Measurements from ENCODE around the gene LRG1.
A peak's percentile ranks its signal among the peaks of the same experiment; 100 is the strongest.

Gene LRG1, protein sequence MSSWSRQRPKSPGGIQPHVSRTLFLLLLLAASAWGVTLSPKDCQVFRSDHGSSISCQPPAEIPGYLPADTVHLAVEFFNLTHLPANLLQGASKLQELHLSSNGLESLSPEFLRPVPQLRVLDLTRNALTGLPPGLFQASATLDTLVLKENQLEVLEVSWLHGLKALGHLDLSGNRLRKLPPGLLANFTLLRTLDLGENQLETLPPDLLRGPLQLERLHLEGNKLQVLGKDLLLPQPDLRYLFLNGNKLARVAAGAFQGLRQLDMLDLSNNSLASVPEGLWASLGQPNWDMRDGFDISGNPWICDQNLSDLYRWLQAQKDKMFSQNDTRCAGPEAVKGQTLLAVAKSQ
- total RNA-seq: 0 reads per million in 4 experiments

DNA sequence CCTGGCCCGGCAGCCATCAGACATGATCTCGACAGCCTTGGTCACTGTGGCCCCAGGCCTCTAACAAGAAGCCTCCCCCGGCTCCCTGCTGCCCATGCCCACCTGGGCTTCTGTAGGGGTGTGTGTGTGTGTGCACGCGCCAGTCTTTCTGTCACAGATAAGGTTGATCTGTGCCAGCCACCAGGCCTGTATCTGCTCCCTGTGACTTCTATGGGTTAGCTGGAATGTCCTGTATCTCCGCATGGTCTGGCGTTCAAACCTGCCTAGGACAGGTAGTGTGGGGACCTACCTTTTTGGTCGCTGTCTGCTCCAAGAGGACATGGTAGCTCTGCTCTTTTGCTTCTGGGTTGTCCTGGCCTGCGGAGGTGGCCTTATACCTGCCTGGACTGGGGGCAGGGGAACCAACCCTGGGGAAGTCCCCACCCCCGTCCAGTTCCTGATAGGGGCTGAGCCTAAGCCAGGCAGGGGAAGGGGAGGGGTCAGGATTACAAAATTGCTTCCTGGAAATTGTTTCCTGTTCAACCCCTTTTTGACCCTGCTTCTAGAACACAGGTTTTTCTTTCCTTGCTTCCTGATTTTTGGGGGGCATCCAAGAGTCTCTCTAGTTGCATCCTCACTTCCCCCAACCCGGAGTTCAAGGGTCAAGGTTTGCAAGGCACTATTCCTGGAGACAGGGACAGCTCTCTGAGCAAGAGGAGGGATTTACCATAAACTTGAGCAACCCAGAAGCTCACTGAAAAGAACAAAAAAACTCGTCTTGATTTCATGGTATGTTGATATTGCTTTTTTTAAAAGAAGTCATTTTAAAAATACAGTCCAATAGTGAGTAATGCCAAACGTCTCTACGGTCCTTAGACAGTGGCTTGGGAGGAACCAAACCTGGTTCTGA lies at the start of gene LRG1:
Gene LRG1, minus strand, starts transcription at position 344 of the 889 bp plus-strand sequence. Its CDS starts 23 bp downstream, at position 321.
- DNase-seq: no peak

DNA sequence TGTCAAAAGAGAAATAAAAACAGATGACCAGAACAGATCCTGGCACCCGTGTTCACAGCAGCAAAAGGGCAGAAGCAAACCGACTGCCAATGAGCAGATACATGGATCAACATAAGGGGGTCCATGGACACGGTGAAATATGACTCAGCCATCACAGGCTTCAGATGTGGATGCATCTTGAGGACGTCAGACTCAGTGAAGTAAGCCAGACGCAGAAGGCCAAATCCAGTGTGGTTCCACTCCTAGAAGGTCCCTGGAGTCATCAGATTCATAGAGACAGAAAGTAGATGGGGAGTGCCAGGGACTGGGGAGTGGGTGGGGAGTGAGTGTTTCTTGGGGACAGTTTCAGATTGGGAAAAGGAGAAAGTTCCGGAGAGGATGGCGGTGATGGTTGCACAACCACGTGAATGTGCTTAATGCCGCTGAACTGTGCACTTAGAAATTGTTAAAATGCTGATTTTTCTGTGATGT lies 48.5 kb upstream of the LRG1 start:
- DNase-seq: no peak

DNA sequence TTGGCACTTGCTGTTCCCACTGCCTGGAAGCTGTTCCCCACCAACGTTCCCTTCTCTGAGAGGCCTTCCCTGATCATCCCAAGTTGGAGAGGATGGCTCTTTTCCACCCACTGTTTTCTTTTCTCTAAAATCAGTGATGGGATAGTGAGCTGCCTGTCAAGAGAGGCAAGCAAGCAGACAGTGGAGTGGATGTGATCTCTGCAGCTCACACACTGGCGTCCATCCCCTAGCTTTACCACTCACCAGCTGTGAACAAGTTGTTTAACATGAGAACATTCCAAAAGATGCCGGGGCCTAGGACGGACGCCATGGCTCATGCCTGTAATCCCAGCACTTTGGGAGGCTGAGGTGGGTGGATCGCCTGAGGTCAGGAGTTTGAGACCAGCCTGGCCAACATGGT lies 47.7 kb upstream of the LRG1 start:
- no peak for DNase-seq

DNA sequence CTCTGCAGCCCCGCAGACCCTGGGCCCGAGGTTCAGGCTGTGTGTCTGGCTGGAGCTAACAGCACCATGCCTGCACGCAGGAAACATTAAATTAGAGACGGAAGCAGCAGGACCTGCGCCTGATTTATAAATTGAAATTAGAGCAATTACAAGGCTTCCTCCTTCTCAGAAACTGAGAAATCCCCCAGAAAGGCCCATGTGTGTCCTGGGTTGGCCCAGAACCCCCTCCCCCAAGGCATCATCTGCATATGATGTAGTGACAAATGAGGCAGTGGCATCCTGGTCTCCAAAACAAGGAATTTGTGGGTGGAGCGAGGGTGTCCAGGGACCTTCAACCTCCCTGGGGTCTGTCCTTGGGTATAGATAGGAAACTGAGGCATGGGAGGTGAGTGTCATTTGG lies 46.9 kb upstream of the LRG1 start:
- no peak for DNase-seq

DNA sequence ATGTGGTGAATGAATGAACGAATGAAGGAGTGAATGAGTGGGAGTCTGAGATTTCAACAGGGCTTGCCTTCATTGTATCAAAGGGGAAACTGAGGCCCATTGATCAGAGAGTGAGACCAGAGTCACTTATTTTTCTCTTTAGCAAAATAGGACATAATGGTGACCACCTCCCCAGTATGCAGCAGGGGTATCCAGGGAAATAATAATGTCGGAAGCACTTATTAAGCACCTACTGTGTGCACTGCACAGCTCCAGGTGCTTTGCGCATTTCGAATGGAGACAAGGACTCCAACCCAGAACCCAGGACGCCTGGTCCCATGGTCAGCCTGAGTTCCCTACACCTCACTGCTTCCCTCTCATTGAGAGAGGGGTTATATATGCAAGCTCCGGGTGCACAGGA lies 46.4 kb upstream of the LRG1 start:
- DNase-seq: no peak

DNA sequence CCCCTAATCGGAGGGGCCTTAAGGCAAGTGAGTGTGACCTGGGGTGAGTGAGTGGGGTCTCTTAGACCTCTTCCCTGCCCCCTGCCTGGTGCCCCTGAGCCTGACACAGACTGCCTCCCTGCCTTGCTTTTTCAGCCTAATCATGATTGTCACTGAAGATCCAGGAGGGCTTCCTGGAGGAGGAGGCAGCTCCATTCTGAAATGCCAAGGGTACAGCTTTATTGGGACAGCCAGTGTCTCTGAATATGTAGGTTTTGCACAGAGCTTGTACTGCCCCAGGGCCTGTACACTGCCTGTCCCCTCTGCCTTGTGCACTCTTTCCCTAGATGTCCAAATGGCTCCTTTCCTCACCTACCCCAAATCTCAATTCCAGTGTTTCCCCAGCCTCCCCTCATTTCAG lies 45.7 kb upstream of the LRG1 start:
- DNase-seq: no peak

DNA sequence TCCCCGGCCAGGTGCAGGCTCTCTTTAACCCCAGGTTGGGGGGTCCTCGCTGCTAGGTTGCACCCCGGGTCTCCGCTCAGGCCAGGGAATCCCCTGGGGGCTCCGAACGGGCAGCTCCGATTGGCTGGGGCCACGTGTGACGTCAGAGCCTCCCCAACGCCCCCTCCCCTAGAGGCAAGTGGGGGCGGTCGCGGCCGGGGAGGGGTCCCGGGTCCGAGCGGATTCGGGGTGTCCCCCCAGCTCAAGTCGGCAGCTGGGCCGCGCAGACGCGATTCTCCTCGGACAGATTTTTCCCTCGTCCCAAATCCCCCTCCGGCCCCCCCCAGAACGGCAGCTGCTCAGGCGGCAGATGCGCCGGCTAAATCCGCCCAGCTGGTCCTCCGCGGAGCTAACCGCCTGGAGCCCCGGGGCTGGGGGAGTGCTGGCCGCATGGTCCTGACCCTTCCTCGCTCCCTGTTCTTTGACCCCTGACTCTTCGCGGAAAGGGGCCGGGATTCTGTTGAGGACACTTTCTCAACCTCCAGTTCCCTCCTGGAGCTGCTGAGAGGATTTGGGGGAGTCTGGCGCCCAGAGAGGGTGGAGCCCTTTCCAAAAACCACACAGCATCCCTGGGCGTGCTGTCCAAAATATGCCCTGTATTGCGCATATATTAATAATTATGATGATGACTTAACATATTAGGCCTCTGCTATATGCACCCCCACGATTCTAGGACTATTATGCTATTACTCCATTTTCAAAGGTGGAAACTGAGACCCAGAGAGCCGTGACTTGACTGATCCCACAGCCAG lies 45.0 kb upstream of the LRG1 start:
- no peak for DNase-seq

DNA sequence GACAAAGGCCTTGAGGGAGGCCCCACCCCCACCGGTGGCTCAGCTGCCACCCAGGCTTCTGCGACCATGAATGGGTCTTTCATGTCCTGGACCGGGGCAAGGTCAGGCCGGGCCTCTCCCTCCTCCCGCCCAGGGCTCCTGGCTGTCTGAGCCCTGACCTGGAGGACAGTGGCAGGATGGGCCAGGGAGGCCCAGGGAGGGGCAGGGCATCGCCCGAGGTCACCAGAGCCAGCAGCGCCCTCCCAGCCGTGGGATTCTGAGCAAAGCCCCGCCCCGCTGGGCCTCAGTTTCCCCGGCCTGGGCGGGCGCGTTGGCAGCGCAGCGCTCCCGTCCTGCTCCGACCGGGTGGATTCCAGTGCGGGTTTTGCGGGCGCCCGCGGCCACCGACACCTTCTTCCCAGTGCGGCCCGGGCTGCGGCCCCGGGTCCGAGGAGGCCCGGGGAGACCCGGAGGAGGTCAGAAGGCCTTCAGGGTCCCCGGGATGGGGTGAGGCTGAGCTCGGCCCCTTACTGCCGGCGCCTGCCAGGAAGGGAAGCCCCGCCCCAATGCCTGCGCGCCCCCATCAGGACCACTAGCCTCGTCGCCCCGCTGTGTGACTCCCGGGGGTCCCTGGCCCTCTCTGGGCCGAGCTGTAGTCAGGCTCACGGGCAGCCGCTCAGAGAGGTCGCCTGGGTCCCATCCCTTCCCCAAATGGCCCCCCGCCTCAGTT lies 44.3 kb upstream of the LRG1 start:
- no peak for DNase-seq

DNA sequence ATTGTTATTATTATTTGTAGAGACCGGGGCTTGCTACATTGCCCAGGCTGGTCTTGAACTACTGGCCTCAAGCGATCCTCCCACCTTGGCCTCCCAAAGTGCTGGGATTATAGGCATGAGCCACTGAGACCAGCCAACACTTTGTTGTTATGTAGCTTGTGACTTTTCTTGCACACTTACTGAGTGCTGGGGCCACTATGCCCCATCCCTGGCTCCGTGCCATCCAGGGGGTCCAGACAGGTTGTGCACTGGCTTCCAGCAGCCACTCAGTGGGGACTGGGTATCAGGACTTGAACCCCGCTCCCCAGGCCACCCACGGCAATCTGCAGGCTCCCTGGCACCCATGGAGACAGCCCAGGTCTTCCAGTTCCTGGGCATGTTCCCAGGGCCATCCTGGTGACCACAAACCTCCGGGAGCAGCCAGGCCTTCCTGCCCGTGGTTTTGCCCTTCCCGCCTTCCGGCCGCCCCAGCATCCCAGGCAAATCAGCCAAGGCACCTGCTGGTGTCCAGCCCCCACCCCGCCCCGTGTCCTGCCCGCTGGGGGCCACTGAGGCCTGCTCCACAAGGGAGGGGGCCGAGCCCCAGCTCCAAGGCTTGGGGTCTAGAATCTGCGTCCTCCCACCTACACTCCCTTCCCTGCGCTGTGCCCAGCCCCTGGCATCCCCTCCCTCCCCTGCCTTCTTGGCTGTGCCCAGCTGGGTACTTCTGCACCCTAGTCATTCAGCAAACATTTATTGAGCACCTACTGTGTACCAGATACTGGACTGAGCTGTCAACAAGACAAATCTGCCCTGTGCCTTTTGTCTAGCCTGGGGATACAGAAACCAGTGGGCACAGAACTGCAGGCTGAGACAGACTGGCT lies 43.4 kb upstream of the LRG1 start:
- DNase-seq: no peak

DNA sequence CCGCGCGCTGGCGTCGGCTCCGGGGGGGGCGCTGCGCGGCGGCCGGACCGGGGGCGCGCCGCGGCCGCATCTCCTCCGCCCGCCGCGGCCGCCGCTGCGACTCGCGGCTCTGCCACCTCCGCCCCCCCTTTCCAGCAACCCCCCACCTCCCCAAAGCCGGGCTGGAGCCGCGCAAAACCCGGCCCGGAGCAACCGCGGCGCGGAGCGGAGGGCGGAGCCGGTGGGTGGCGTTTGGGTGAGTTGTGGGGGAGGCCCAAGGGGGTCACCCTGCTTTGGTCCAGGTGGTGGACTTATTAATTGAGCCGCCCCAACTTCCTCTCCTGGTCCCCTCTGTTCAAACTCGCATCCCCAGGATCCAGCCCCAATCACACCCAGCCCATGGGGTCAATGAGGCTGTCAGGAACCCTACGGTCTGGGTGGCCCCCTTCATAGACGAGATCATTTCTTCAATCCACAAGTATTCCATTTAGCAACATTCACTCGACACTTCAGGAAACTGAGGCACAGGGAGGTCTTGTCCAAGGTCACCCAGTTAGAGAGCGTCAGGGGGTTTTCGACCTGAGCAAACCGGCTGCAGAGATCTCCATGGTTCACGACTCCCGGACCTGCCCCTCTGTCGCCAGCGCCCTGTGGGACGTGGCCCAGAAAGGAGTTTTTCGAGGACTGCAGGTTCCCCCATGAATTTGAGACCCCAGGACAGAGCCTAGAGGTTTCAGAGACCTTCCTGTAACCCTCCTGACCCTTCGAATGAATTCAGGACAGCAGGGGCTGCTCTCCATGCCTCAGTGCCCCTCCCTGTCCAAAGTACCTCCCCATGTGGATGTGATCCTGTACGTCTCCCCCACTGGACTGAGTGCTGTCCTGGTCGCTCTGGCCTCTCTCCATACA lies 42.1 kb upstream of the LRG1 start:
- no peak for DNase-seq

DNA sequence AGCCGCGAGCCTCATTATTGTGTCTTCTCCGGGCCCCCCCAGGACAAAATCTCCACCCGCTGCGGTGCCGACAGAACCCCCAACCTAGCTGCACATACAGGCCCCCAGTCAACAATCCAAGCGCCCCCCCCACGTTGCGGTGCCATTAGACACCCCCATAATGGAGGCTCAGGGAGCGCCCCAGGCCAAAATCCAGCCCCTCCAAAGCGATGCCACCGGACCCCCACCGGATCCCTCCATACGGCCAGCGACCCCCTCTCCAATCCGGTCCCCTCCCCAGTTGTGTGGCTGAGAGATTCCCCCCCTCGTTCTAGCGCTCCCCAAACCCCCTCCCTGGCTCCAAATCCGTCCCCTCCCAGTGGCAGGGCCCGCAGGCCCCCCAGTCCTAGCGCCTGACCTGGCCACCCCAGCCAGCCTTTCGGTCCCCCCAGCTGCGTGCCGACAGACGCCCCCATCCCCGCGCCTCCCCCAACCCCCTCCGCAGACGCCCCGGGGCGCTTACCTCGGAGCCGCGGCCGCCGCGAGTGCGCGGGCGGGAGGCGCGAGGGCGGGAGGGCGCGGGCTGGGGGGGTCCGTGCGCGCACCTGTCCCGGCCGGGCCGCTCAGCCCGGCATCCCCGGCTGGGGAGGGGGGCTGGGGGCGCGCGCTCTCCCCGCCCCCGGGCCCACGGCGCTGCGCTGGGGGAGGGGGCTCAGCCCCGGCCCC lies 41.3 kb upstream of the LRG1 start:
- DNase-seq: no peak

DNA sequence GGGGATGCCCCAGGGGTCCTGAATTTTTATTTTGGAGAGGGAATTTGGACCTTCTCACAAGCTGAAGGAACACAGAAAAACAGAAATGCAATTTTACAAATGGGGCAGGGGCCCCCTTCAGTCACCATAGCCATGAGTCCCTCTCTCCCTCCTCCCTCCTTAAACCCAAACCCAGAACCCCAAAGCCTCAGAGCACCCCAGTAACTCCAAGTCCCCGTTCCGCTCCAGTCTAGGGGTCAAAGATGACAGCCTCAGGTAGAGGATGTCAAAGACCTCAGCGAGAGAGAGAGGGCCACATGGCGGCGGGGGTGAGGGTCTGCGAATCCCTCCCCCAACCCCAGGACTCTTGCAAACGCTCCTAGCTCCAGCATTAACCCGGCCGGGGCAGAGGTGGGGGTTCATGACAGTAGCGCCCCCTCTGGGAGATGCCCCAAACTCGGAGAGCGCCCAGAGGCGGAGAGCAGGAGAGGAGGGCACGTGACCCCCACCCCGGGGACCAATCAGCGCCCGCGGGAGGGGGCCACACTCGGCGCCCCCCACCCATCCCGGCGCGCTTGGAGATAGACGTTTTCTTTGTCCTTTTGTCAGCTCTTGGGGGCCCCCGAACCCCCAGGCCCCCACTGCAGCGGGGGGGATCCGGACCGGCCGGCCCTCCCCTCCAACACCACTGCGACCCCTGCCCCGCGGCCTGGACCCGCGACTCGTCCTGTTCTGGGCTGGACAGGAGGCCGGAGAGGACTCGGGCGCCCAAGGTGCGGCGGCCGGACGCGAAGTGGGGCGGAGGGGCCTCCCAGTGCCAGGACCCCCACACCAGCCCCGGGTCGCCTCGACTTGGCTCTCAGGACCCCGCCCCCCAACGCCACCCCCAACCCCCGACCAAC lies 40.4 kb upstream of the LRG1 start:
- no peak for DNase-seq

DNA sequence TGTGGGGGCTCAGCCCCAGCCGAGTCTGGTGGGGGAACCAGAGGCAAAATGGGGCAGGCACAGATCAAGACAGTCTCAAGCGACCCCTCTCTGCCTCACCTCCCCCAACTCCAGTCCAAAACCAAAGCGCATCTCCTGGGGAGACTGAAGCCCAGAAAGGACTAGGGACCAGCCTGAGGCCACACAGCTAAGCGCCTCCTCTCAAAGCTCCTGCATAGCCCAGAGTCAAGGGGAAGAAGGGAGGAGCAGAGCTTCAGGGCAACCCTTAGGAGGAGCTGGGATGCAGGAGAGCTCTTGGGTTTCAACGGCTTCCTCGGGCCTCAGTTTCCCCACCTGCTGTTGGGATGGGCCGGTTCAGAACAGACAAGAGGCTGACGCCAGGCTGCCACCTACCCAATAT lies 39.6 kb upstream of the LRG1 start:
- DNase-seq: no peak

DNA sequence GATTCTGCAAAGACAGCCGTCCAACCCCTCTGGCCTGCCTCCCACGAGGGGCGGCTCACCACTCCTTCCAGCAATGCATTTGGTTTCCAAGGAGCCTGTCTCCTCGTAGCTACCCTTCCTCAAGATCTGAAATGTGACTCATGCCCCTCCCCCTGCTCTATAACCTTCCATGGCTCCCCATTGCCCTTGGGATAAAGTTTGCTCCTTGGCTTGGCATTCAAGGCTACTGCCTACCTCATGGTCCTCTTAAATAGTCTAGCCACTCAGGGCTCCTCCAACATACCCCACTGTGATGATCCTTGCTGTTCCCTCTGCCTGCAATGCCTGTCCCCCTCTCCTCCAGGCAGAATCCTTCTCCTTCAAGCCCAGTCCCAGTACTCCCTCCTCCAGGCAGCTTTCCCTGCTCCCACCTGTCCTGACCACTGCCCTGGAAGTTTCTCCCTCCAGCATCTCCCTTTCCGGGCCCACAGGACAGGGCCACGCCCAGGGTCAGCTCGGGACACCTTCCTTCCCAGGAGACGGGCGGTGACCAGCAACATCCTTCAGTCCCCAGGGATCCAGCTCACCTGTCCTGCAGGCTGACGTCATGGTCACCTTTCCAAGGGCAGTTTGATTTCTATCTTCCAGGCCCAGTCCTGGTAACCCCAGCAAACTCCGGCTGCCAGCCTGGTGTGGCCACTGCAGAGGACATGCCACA lies 38.9 kb upstream of the LRG1 start:
- no peak for DNase-seq

DNA sequence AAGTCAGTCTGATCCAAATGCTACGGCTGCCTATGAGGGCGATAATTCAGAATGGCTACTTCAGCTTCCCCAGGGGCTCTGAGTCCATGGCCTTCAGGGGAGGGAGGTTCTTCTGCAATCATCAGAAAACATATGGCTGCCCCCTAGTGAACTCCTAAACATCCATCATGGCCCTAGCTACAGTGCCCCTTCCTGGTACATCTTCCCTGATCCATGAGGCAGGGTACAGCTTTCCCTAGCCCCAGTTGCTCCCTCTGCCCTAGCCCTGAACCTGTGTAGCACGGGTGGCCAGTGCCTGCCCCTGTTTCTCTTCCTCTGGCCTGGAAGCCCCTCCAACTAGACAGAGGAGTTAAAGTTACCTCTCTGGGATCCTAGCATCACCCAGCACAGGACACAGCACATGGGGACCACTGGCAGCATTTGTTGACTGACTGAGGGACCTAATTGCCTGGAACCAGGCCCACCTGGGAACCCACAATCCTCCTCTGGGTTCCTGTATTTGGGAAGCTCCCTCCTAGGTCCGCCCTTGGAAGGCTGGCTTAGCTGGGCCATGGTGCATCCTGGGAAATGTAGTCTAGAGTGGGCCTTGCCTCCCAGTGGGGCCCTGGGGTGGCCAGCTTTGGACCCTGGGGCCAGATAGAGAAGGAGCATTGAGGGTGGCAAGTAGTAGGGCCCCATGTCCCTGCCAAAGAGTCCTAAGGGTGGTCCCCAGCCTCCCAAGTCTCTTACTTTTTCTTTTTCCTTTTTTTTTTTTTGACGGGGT lies 37.4 kb upstream of the LRG1 start:
- no peak for DNase-seq

DNA sequence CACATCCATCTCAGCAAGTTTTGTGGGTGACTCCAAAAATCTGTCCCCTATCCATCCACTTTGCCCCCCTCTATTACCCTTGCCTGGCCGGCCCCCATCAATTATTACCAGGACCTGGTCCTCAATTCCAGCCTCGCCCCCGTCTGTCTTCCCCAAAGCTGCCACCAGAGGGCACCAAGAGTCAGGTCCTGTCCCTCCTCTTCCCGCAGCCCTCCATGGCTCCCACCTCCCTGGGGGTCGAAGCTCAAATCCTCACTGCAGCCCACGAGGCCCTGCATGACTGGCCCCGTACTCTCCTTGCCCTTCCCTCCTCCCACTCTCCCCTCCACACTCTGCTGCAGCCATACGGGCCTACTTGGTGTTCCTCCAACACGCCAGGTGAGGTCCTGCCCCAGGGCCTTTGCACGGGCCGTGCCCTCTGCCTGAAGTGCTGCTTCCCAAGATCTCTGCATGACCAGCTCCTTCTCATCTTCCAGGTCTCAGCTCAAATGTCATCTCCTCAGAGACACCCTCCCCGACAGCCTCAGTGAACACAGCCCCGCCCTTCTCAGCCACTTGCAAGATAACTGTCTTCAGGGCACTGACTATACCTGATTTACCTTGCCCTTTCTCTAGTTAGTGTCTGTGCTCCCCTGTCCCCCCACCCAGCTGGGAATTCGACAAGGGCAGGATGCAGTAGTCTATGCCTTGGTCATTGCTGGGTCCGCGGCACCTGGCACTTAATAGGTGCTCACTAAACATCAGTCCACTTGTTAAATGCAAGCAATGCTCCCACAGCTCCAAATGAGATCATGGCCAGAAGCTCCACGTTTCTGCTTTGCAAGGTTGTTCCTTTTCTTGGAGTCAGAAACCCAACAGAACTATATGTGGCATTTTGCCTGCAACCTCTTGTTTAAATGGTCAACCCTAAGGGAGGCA lies 36.4 kb upstream of the LRG1 start:
- peak; percentile 62 for DNase-seq

Data from effector CD8-positive, alpha-beta T cell (primary cell).